H9 (cell line): ENCODE measurements around the gene KMT2B. TPM values are rescaled to one million over a fixed set of nuclear protein-coding genes. Genes with fewer than 3 reads are reported as not detected.

Experiments
- DNase-seq: peaks from one replicate; pipeline ENCODE4 v3.0.0-alpha.2; 2017
- H2AFZ ChIP-seq: one replicate; pipeline ENCODE4 v1.6.1; 2013; ENCODE audit warnings: mild to moderate bottlenecking, low read length, control low read depth, moderate library complexity
- H2AK5ac ChIP-seq: 2 replicates; pipeline ENCODE4 v1.6.1; 2013; ENCODE audit warnings: low read length, control low read depth, mixed read lengths; ENCODE audit not compliant: insufficient read length
- H2BK120ac ChIP-seq: one replicate; pipeline ENCODE4 v1.6.1; 2013; ENCODE audit warnings: low read depth, mild to moderate bottlenecking, low read length, control low read depth, inconsistent platforms; ENCODE audit not compliant: poor library complexity, severe bottlenecking
- H2BK12ac ChIP-seq: 2 replicates; pipeline ENCODE4 v1.6.1; 2013; ENCODE audit warnings: low read length, control low read depth, mixed read lengths, low read depth; ENCODE audit not compliant: insufficient read length
- H2BK15ac ChIP-seq: 2 replicates; pipeline ENCODE4 v1.6.1; 2013; ENCODE audit warnings: low read depth, low read length, control low read depth
- H2BK20ac ChIP-seq: one replicate; pipeline ENCODE4 v1.6.1; 2013; ENCODE audit warnings: low read depth, mild to moderate bottlenecking, low read length, control low read depth, inconsistent platforms; ENCODE audit not compliant: poor library complexity, severe bottlenecking
- H2BK5ac ChIP-seq: 2 replicates; pipeline ENCODE4 v1.6.1; 2013; ENCODE audit warnings: low read length, control low read depth, mixed read lengths; ENCODE audit not compliant: insufficient read length
- H3K14ac ChIP-seq: 2 replicates; pipeline ENCODE4 v1.6.1; 2013; ENCODE audit warnings: low read length, control low read depth; ENCODE audit not compliant: insufficient read depth
- H3K18ac ChIP-seq: 2 replicates; pipeline ENCODE4 v1.6.1; 2013; ENCODE audit warnings: low read depth, mild to moderate bottlenecking, mixed read lengths, low read length, control low read depth; ENCODE audit not compliant: insufficient read length
- H3K23ac ChIP-seq: 2 replicates; pipeline ENCODE4 v1.6.1; 2013; ENCODE audit warnings: low read length, control low read depth, mixed read lengths, low read depth; ENCODE audit not compliant: insufficient read length
- H3K23me2 ChIP-seq: 2 replicates; pipeline ENCODE4 v1.6.1; 2013; ENCODE audit warnings: low read depth, mild to moderate bottlenecking, mixed read lengths, low read length, control low read depth; ENCODE audit not compliant: insufficient read length, poor library complexity, severe bottlenecking
- H3K27ac ChIP-seq: 2 replicates; pipeline ENCODE4 v1.5.1; 2013; ENCODE audit warnings: low read length, control low read depth, mixed read lengths, low read depth; ENCODE audit not compliant: insufficient read length
- H3K27me3 ChIP-seq: 2 replicates; pipeline ENCODE4 v1.6.1; 2013; ENCODE audit warnings: low read length, control low read depth, inconsistent platforms; ENCODE audit not compliant: insufficient read depth
- H3K4ac ChIP-seq: 2 replicates; pipeline ENCODE4 v1.6.1; 2013; ENCODE audit warnings: low read depth, mild to moderate bottlenecking, control low read depth, inconsistent platforms, low read length, moderate library complexity
- H3K4me1 ChIP-seq: 2 replicates; pipeline ENCODE4 v1.6.1; 2013; ENCODE audit warnings: low read length, control low read depth, inconsistent platforms; ENCODE audit not compliant: insufficient read depth
- H3K4me2 ChIP-seq: 2 replicates; pipeline ENCODE4 v1.6.1; 2013; ENCODE audit warnings: low read length, control low read depth, mixed read lengths; ENCODE audit not compliant: insufficient read length, insufficient read depth
- H3K56ac ChIP-seq: 2 replicates; pipeline ENCODE4 v1.6.1; 2013; ENCODE audit warnings: low read depth, mild to moderate bottlenecking, mixed read lengths, low read length, control low read depth; ENCODE audit not compliant: insufficient read length
- H3K79me1 ChIP-seq: 2 replicates; pipeline ENCODE4 v1.6.1; 2013; ENCODE audit warnings: low read depth, mild to moderate bottlenecking, moderate library complexity, low read length, control low read depth, inconsistent platforms; ENCODE audit not compliant: insufficient read depth, poor library complexity, severe bottlenecking
- H3K79me2 ChIP-seq: 2 replicates; pipeline ENCODE4 v1.6.1; 2013; ENCODE audit warnings: low read length, control low read depth, inconsistent platforms; ENCODE audit not compliant: insufficient read depth
- H3K9ac ChIP-seq: 2 replicates; pipeline ENCODE4 v1.6.1; 2013; ENCODE audit warnings: low read length, control low read depth, mixed read lengths; ENCODE audit not compliant: insufficient read length; ENCODE audit errors: extremely low read depth
- H3K9me3 ChIP-seq: one replicate; pipeline ENCODE4 v1.6.1; 2013; ENCODE audit warnings: low read depth, low read length, inconsistent platforms; ENCODE audit not compliant: control insufficient read depth
- H3T11ph ChIP-seq: one replicate; pipeline ENCODE4 v1.6.1; 2013; ENCODE audit warnings: mild to moderate bottlenecking, low read length, control low read depth, inconsistent platforms
- H4K20me1 ChIP-seq: one replicate; pipeline ENCODE4 v1.6.1; 2013; ENCODE audit not compliant: control insufficient read depth, insufficient read length, insufficient read depth
- H4K5ac ChIP-seq: 2 replicates; pipeline ENCODE4 v1.6.1; 2013; ENCODE audit warnings: low read depth, mild to moderate bottlenecking, mixed read lengths, low read length, control low read depth; ENCODE audit not compliant: insufficient read length
- H4K8ac ChIP-seq: replicated peaks from 2 replicates; pipeline ENCODE4 v1.6.1; 2013; ENCODE audit warnings: low read length, control low read depth, mixed read lengths, low read depth; ENCODE audit not compliant: insufficient read length
- H4K91ac ChIP-seq: 2 replicates; pipeline ENCODE4 v1.6.1; 2013; ENCODE audit warnings: low read depth, mild to moderate bottlenecking, moderate library complexity, mixed read lengths, low read length, control low read depth; ENCODE audit not compliant: insufficient read length
- H3K27ac Mint-ChIP-seq, 3 experiments: 2 replicates in 2 of 3; 3 replicates in 1 of 3; pipeline ENCODE4 v1.8.0; 2020 to 2021; ENCODE audit warnings: mixed read lengths in 3 of 3, mild to moderate bottlenecking in 1 of 3, moderate library complexity in 1 of 3
- H3K27me3 Mint-ChIP-seq: 2 replicates; pipeline ENCODE4 v1.8.0; 2021; ENCODE audit warnings: low read depth, mild to moderate bottlenecking, moderate library complexity, mixed read lengths
- H3K36me3 Mint-ChIP-seq, 3 experiments: 2 replicates in 2 of 3; 3 replicates in 1 of 3; pipeline ENCODE4 v1.8.0; 2020 to 2021; ENCODE audit warnings: low read depth in 3 of 3, mixed read lengths in 3 of 3; ENCODE audit not compliant: insufficient read depth in 1 of 3
- H3K4me1 Mint-ChIP-seq, 2 experiments: 2 replicates each; pipeline ENCODE4 v1.8.0; 2020; ENCODE audit warnings: mixed read lengths in 2 of 2
- H3K4me3 Mint-ChIP-seq, 2 experiments: 2 replicates in 1 of 2; 3 replicates in 1 of 2; pipeline ENCODE4 v1.8.0; 2020 to 2021; ENCODE audit warnings: mild to moderate bottlenecking in 2 of 2, mixed read lengths in 2 of 2, moderate library complexity in 1 of 2
- H3K9me3 Mint-ChIP-seq, 2 experiments: 2 replicates in 1 of 2; 3 replicates in 1 of 2; pipeline ENCODE4 v1.8.0; 2020; ENCODE audit warnings: mild to moderate bottlenecking in 2 of 2, mixed read lengths in 2 of 2, moderate library complexity in 1 of 2
- WGBS: extraction: QIAGEN DNeasy Blood & Tissue Kit; methylation state at CpG from one replicate; pipeline ENCODE4 v1.1.7; 2013; ENCODE audit warnings: missing lambda C conversion rate, low lambda C conversion rate, mixed read lengths; ENCODE audit not compliant: insufficient read length; ENCODE audit errors: extremely low coverage; 5-methylcytosine and 5-hydroxymethylcytosine counted together
- total RNA-seq: library from RNA; stranded (reverse); gene quantifications from 2 replicates; pipeline ENCODE4 v1.2.1, GENCODE V29; 2021
- TF ChIP-seq, protein P1 (sequence below): fragments of 200-600 bp; sonication (generic); conservative IDR thresholded peaks from 3 replicates; pipeline ENCODE4 v1.8.0; 2021; ENCODE audit warnings: antibody characterized with exemption, mild to moderate bottlenecking

The KMT2B gene
- total RNA-seq, 1 experiment from 2014 or later: 47.7 TPM

DNA sequence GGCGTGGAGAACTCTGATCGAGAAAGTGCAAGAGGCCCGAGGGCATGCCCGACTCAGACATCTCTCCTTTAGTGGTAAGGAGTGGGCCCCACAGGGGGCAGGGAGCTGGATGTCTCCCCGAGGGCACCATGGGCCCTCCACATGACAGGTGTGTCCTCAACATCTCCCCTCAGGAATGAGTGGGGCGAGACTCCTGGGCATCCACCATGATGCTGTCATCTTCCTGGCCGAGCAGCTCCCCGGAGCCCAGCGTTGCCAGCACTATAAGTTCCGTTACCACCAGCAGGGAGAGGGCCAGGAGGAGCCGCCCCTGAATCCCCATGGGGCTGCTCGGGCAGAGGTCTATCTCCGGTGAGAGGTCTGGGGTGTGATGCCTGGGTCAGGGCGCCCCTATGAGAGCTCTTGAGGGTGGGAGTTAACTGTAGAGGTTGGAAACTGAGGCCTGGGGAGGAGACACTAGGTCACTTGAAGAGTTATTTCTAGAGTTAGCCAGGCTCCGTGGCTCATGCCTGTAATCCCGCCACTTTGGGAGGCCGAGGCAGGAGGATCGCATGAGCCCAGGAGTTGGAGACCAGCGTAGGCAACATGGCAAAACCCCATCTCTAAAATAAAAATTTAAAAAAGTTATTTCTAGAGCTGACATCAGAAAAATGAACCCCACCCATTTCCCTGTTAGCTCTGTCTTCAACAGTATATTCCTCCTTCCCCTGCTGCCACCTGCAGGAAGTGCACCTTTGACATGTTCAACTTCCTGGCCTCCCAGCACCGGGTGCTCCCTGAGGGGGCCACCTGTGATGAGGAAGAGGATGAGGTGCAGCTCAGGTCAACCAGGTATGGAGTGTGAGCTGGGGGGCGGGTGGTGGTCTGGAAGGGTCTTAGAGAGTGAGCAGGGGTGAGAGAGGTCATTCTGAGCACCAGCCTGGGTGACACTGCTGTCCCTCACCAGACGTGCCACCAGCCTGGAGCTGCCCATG, 19.4 kb downstream of the KMT2B start:
- Mint-ChIP-seq H3K36me3 (peaks cover 34 to 52% (median 51%) of the 10 kb centered on the region in 3 experiments; a peak in 6 of 7 replicates), H3K4me3 (no peak overlapping the region), H3K4me1 (peaks cover 6 to 8% of the 10 kb centered on the region in 2 experiments), H3K27ac (no peak overlapping the region; a peak in 1 of 7 replicates), H3K9me3 (no peaks in the 10 kb centered on the region), H3K27me3 (no peaks in the 10 kb centered on the region)
- Histone ChIP-seq H3K56ac (no peak overlapping the region), H2BK5ac (no peak overlapping the region), H3K9me3 (no peaks in the 10 kb centered on the region), H3K18ac (no peak overlapping the region), H2BK12ac (no peak overlapping the region), H3K23me2 (peaks cover 6% of the 10 kb centered on the region), H4K8ac (no peak overlapping the region), H2BK120ac (no peak overlapping the region), H3K4me2 (no peak overlapping the region), H2BK15ac (no peak overlapping the region), H3K23ac (no peak overlapping the region), H3K4ac (no peak overlapping the region), H3T11ph (no peak overlapping the region), H2AFZ (no peak overlapping the region), H3K9ac (no peak overlapping the region), H3K27ac (no peak overlapping the region), H3K4me1 (no peaks in the 10 kb centered on the region), H3K79me1 (no peaks in the 10 kb centered on the region), H4K91ac (no peak overlapping the region), H3K79me2 (no peaks in the 10 kb centered on the region), H3K14ac (no peak overlapping the region), H4K5ac (no peak overlapping the region), H4K20me1 (no peaks in the 10 kb centered on the region), H3K27me3 (no peaks in the 10 kb centered on the region), H2BK20ac (no peak overlapping the region), H2AK5ac (no peak overlapping the region)
- no CpG with 5 or more reads among the region's 22 CpGs for WGBS
- no peak for DNase-seq
- TF ChIP-seq, protein P1, sequence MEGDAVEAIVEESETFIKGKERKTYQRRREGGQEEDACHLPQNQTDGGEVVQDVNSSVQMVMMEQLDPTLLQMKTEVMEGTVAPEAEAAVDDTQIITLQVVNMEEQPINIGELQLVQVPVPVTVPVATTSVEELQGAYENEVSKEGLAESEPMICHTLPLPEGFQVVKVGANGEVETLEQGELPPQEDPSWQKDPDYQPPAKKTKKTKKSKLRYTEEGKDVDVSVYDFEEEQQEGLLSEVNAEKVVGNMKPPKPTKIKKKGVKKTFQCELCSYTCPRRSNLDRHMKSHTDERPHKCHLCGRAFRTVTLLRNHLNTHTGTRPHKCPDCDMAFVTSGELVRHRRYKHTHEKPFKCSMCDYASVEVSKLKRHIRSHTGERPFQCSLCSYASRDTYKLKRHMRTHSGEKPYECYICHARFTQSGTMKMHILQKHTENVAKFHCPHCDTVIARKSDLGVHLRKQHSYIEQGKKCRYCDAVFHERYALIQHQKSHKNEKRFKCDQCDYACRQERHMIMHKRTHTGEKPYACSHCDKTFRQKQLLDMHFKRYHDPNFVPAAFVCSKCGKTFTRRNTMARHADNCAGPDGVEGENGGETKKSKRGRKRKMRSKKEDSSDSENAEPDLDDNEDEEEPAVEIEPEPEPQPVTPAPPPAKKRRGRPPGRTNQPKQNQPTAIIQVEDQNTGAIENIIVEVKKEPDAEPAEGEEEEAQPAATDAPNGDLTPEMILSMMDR: peak; percentile 32; the same call in 1 of the 3 replicates
